Measurements from ENCODE around the gene TP73.

The TP73 gene

DNA sequence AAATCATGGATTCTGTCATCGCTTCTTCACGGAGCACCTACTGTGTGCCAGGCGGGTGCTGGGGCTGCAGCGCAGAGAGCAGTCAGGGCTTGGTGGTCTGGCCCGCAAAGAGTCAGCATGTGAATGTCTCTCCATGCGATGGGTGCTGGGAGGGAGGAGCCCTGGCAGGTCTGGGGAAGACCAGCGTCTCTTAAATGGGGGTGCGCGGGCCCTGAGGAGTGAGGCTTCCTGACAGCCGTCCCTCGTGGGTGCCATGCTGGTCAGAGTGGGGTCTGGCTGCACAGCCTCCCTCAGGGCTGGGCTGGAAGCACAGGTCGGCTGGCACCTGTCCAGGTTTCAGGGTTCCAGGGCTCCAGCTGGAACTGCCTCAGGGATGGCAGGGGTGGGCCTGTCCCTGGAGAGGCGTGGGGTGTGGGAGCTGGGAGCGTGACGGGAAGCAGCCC is 18.5 kb downstream of the TP73 start:
- no peak for DNase-seq (ENCODE audit: low read depth in 2 of 3, low spot score in 2 of 3)

DNA sequence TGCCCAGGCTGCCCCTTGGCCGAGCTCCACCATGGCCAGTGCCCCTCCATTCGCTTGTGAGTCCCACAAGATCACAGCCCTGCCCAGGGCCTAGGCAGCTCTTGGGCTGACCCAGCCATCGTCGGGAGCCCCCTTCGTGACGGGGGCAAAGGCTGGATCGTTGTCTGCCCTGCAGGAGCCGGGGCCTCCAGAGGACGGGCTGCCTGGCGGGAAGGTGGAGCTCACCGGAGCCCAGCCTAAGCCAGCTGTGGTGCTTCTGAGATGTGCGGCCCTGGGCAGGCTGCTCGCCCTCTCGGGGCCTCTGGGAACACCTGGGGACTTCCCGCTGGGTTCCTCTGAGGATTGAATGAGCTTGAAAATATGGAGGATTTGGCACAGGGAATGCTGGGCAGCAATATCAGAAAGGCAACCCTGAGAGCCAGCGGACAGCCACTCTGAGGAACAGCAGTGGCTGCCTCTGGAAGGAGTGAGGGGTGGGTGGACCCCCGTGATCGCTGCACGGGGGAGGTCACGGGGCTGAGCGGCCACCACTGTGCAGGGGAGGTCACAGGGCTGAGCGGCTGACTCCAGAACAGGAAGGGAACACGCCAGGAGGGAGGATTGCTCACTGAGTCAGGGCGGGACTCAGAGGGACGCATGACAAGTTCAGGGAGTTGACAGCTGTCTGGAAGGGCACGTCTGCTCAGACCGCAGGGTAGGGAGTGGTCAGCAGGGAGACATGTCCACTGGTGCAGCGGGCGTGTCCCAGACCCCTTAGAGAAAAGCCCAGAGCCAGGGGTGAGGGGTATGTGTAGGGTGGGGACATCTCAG is 19.3 kb downstream of the TP73 start:
- DNase-seq (ENCODE audit: low read depth in 2 of 3, low spot score in 2 of 3), result no peak

DNA sequence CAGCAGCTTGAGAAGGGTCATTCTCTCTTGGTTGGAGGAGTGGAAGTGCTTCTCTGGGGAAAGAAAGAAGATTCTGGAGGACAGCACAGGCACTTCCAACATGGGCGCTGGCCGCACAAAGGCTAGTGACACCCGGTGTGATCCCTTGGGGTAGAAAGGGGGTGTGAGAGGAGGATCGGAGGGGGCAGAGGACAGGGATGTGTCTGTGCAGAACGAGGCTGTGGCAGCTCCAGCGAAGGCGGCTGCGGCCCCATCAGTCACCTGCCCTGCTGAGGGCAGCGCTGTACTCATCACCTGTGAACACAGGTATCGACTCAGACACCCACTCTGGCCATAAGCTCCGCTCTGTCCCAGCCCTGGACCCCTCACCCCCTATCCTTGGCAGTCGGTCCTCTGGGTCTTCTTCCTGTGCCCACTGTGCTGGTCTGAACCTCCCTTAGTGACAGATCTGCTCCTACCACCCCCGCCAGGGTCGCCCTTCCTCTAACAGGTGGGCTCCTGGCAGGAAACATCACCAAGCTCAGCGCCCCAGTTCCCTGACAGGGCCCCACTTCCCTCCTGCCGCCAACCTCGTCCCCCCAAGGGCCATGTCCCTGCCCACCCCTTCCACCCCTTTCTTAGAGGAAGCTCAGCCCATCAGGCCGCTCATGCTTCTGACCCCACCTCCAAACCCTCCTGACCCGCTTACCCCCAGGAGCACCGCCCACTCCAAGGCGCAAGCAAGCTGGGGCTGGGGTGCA is 20.1 kb downstream of the TP73 start:
- no peak for DNase-seq (ENCODE audit: low read depth in 2 of 3, low spot score in 2 of 3)

DNA sequence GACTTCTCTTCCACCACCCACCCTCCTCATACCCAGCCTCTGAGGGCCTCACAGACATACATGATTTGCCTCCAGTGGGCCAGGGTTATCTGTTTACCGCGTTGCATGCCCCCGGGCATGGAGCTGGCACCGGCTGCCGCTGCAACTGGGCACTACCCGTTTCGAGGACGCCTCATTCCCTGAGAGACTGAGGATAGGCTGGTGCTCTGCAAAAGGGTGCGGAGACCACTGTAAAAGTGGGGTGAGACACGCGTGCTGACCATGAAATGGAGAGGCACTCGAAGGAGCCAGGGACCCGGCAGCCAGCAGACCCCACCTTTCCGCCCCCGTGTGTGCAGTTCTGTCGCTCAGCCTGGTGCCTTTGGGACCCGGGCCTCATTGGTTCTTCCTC is 20.6 kb downstream of the TP73 start:
- DNase-seq (ENCODE audit: low read depth in 2 of 3, low spot score in 2 of 3), result no peak

DNA sequence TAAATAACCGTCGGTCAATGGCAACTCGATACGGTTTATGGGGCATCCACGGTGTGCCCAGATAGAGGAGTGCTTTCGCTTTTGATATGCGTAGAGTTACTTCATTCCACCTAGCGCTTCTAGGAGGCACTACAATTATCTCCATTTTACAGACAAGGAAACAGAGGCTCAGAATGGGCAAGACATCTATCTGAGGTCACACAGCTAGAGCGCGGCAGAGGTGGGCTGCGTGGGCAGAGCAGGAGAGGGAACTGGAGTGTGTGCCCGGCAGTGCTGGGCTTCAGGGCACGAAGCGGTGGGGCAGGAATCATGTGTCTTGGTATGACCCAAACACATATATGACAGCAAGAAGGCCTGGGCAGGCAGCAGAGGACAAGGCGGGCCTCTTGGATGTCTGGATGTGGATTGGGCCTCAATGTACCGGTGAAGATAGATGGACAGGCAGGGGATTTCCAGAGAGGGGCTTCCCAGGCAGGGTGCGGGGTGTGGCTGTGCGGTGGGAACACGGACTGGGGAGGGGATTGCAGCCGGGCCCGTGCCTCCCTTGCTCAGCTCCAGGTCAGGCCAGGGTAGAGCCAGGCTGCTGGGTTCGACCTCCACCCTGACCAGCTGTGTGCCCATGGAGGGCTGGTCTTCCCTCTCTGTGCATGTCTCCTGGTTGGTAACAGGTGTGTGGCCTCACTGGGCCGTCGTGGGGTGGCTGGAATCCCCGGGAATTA is 21.2 kb downstream of the TP73 start:
- no peak for DNase-seq (ENCODE audit: low read depth in 2 of 3, low spot score in 2 of 3)

DNA sequence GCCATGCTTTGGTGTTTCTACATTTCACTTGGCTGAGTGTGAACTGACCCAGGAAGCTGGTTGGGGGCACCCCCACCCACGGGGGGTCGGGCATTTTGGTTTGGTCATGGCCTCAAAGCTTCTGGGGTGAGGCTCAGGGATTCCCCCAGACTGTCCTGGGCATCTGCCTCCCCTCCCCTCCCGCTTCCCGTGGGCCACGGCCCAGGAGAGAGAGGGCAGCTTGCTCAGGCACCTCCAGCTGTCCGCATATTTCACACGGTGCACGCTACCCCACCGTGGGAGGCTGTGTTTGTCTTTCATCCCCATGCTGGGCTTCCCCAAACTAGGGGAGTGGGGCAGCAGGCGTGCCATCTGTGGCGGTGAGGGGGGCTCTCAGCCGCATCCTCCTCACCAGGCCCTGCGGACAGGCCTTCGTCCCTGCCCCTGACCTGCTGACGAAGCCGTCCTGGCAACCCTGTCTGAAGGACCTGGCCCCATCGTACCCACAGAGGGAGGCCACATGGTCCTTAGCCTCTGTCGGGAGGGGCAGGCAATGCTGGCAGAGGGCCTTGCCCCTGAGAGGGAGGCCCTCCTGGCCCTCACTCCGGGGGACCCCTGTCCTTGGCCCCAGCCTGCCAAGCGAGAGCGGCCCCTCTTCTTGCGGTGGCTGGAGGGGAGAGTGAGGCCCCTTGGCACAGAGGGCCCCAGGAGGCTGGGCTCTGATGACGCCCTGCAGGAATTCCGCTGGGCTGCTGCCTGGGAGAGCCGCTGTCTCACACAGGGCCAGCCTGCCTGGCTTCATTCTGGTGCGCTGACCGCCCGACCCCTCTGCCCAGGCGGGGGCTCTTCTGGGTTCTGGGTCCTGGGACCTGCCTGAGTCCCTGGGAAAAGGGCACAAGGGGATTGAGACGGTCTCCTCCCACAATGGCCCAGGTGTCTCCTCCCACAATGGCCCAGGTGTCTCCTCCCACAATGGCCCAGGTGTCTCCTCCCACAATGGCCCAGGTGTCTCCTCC is 22.1 kb downstream of the TP73 start:
- no peak for DNase-seq (ENCODE audit: low read depth in 2 of 3, low spot score in 2 of 3)

DNA sequence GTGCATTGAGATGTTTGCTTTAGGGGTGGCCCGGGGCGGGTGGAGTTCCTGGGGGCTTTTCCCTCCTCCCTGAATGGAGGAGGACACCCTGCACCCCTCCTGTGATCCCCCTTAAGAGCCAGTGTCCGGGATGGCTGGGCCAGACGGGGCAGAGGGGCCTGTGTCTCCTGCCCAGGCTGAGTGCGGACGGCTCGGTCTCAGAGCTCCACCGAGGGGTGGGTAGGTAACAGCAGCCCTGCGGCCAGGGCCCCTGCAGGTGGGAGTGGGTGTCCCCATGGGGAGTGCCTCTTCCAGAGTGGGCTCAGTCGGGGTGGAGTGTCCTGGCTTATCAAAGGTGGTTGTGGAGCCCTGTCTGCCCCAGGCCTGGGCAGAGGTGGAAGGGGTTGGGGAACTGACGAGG is 23.1 kb downstream of the TP73 start:
- no peak for DNase-seq (ENCODE audit: low read depth in 2 of 3, low spot score in 2 of 3)

DNA sequence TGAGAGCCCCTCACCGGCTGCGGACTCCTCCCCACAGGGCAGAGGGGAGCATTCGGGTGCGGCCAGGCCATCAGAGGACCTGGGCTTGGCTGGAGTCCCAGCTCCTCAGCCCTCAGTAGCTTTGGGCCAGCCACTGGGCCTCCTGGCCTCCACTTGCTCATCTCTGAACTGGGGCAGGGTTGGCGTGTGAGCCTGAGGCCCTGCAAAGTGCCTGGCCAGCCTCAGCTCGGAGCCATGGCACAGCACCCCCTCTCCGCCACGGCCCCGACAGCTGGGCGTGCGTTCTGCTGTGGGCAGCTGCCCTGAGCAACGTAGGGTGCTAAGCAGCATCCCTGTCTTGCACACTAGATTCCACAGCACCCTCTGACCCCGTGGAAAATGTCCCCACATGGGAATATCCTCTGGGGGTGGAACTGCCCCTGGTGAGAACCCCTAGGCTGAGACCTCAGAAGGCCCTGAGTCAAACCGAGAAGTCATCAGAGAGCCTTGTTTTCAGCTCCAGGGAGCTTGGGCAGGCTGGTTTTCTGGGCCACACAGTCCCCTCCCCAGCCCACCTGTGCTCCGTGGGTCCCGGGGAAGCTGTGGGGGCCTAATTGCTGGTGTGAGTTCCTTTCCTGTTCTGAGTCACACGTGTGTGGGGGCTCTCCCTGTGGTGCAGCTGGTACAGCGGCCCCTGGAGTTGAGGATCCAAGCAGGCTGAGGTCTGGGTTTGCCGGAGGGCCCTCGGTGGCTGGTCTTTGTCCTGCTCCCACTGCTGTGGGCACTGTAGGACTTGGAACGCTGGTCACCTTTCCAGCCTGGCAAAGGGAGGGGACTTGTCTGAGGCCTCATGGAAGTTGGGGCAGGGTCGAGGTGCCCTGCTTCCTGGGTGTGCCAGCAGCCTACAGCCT is 24.5 kb downstream of the TP73 start:
- DNase-seq (ENCODE audit: low read depth in 2 of 3, low spot score in 2 of 3), result no peak

DNA sequence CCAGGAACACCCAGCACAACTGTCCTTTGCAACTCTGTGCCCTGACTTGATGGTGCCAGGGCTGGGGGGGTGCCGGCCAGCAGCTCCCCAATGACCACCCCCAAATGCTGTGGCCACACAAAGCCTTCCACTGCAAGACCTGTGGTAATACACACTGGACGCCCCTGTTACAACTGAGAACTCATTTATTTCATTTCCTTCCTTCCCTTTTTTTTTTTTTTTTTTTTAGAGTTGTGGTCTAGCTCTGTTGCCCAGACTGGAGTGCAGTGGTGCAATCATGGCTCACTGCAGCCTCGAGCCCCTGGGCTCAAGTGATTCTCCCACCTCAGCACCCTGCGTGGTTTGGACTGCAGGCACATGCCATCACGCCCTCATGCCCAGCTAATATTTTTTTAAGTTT is 25.2 kb downstream of the TP73 start:
- DNase-seq (ENCODE audit: low read depth in 2 of 3, low spot score in 2 of 3), result no peak

DNA sequence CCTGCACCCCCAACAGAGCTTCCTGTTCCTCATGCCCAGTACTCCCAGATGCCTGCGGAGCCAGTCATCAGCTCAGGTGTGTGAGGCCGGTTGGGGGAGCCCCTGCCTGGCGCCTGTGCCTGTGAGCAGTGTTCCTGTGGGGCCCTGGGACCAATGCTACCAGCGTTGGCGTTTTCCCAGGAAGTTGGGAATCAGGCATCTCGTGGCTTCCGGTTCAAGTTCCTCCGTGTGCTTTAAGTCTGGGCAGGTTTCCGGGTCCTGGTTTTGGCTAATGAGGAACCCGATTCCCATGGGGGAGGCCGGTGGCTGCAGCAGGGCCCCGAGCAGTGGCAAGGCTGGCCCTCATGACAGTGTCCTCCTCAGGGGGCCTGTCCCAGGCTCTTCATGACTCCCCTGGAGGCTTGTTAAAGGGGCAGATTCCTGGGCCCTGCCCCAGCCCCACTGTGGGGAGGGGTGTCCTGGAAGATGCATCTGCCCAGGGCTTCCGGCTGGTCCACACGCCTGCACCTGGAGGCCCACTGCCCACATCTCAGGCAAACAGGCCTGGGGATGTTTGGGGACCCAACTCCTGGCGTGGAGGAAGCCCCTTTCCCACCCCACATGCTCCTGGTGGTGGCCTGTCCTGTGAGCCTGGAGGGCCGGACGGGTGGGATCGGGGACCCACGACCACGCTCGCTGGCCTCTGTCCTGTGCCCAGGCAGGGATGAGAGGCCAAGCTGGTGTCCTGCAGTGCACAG is 26.2 kb downstream of the TP73 start:
- DNase-seq (ENCODE audit: low read depth in 2 of 3, low spot score in 2 of 3), result no peak

DNA sequence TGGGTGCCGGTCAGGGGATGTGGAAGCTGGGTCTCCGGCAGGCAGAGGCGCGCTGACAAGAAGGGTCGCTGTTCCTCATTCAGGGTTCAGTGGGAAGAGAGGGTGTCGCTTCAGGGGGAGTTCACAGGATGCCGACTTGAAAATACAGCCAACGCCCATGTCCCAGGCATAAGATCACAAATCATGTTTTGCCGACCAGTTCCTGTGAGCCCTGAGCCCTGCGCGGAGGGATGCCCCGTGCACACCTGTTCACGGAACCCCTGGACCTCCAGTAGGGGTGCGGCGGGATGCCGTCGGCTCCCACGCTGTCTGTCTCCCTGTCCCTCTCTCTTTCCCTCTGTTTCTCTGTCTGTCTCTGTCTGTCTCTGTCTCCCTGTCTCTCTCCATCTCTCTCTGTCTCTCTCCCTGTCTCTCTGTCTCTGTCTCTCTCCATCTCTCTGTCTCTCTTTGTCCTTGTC is 26.8 kb downstream of the TP73 start:
- DNase-seq (ENCODE audit: low read depth in 2 of 3, low spot score in 2 of 3), result no peak

DNA sequence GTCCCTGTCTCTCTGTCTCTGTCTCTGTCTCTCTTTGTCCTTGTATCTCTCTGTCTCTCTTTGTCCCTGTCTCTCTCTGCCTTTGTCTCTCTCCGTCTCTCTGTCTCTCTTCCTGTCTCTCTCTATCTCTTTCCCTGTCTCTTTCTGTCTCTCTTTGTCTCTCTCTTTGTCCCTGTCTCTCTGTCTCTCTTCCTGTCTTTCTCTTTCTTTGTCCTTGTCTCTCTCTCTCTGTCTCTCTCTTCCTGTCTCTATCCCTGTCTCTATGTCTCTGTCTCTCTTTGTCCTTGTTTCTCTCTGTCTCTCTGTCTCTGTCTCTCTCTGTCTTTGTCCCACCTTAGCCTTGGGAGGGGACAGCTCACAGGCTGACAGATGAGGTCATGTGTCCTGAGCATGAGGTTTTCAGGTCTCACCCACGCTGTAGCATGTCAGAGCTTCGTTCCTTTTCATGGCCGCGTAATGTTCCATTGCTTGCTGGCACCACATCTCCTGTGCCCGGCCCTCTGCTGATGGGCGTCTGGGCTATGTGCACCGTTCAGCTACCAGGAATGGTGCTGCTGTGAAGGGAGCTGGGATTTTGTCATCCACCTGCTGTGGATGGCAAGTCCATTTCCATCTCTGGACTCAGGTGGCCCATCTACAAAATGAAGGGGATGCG is 27.6 kb downstream of the TP73 start:
- DNase-seq (ENCODE audit: low read depth in 2 of 3, low spot score in 2 of 3), result no peak

DNA sequence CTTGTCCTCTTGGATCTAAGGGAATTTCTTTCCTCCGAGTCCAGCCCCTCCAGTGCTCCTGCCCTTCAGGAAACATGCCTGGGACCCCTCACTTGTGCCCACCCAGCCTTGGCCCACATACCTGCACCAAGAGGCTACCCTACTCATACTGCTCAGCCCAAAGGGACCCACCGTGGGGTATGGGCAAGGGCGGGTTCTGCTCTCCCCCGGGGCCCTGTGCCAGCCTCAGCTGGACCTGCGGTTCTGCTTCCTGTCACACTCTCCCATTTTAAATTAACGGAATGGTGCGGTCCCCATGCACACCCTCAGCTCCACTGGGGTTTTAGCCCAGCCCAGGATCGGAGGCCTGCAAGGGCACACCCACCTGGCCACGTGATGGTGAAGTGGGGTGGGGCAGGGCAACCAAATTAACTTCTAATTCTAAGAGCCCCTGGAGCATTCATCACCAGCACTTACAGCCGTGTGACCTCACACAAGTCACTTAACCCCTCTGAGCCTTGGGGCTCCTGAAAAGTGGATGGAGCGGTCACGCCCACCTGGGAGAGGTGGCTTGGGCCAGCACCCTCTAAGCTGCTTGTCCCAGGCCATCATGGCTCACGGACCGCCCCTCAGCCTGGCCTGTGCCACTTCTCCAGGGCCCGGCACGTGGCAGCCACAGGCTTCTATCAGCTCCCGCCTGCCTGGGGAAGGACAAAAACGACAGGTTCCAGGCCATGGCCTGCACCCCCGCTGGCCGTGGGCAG is 28.3 kb downstream of the TP73 start:
- no peak for DNase-seq (ENCODE audit: low read depth in 2 of 3, low spot score in 2 of 3)

DNA sequence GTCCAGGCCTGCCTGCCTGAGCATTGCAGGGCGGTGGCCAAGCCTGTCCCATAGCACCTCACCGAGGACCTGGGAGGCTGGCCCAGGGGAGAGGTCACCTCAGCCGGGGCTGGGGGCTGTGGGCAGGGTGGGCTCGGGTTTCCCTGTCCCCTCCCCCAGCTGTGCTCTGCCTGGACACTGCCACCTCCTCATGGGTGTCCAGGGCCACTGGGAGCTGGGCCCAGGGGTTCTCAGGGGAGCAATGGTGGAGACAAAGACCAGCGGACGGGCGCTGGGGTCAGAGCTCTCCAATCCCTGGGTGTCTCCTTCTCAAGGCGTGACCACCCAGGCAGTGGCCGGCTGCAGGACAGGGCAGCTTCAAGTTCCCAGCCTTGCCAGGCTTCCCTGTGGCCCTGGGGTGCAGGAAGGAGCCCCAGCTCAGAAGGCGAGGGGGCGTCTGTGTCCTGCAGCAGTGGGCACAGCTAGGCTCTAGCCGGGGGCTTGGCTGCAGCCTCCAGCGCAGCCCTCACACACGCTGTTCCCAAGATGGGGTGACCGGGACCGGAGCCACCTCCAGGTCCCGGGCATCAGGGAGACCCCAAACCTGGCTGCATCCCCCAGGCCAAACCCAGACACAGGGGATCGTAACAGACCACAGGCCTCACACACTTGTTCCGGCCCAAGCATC is 29.0 kb downstream of the TP73 start:
- DNase-seq (ENCODE audit: low read depth in 2 of 3, low spot score in 2 of 3), result no peak

DNA sequence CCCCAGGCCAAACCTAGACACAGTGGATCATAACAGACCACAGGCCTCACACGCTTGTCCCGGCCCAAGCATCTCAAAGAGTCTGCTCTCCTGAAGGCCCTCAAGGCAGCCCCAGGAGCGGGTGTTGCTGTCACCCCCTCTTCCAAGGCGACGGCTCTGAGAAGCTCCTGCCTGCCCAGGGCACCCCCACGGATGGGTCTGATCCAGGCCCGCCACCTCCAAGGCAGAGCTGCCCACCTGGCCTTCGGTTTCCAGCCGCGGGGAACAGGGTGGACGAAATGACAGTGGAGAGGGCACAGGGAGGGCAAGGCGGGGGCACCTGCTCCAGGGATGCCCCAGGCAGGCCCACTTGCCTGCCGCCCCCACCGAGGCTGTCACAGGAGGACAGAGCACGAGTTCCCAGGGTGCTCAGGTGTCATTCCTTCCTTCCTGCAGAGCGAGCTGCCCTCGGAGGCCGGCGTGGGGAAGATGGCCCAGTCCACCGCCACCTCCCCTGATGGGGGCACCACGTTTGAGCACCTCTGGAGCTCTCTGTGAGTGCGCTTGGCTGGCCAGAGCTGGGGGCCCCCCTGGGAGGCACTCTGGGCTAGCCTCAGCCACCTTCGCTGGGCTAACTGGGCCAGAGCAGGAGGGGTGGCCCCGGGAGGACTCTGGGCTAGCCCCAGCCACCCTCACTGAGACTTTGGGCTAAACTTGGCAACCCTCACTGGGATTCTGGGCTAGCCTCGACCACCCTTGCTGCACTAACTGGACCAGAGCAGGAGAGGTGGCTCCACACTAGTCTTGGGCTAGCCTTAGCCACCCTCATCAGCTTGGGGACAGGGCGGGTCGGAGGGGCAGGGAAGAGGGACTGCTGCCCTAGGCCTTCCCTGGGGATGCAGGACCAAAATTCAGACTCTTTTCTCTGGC is 29.8 kb downstream of the TP73 start:
- DNase-seq (ENCODE audit: low read depth in 2 of 3, low spot score in 2 of 3), result no peak

DNA sequence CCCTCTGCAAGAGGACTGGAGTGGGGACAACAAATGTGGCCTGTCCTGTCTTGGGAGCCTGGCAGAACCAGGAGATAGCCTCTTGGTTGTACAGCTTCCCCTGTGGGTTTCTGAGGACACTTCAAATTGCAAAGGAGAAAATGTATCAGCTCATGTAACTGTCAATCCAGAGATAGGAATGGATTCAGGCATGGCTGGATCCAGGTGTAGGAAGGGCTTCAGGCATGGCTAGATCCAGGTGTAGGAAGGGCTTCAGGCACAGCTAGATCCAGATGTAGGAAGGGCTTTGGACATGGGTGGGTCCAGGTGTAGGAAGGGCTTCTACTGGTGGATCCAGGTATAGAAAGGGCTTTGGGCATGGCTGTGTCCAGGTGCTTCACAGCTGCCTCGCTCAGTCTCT is 30.9 kb downstream of the TP73 start:
- DNase-seq (ENCODE audit: low read depth in 2 of 3, low spot score in 2 of 3), result no peak
